Measurements from ENCODE around the gene DPM1.
A peak's percentile ranks its signal among the peaks of the same experiment; 100 is the strongest.

DPM1 gene

GRCh38 chr20:50957798-50958614 lies at the start of gene DPM1:
Gene DPM1, minus strand, starts transcription at chr20:50958532. Its CDS starts 9 bp downstream, at chr20:50958523.
- H3K9me3 Mint-ChIP-seq: no peaks in the 10 kb centered on the region
- peaks cover 42% of the 10 kb centered on the region for H3K4me1 Mint-ChIP-seq (ENCODE audit: low read depth)
- H3K36me3 Mint-ChIP-seq (ENCODE audit: low read depth): peaks cover 16% of the 10 kb centered on the region
- no peaks in the 10 kb centered on the region for H3K27me3 Mint-ChIP-seq (ENCODE audit: low read depth)
- H3K27ac Mint-ChIP-seq: peak within 1 kb of the TSS; percentile 96
- H3K4me3 Mint-ChIP-seq: peak within 1 kb of the TSS; percentile 93

DNA sequence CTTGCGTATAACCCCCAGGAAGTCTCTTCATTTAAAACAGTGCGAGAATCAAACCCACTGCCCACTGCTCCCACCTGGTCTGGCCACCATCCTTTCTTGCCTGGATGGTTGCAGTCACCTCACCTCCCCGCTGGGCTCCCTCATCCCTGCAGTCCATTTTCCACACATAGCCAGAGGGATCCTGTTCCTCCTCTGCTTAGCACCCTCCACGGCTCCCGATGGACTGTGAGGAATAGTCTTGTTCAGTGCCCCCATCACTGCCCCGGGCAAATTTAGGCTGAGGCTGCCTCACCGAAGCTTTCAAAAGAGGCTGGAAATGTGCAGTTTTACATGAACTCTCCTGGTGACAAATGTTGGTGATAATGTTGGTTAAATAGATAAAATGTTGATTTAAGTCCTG lies 46.9 kb upstream of the DPM1 start:
- Mint-ChIP-seq H3K27me3 (ENCODE audit: low read depth) (peaks cover 5% of the 10 kb centered on the region), H3K4me1 (ENCODE audit: low read depth) (no peaks in the 10 kb centered on the region), H3K4me3 (no peak overlapping the region), H3K9me3 (no peaks in the 10 kb centered on the region), H3K27ac (no peak overlapping the region), H3K36me3 (ENCODE audit: low read depth) (no peaks in the 10 kb centered on the region)

DNA sequence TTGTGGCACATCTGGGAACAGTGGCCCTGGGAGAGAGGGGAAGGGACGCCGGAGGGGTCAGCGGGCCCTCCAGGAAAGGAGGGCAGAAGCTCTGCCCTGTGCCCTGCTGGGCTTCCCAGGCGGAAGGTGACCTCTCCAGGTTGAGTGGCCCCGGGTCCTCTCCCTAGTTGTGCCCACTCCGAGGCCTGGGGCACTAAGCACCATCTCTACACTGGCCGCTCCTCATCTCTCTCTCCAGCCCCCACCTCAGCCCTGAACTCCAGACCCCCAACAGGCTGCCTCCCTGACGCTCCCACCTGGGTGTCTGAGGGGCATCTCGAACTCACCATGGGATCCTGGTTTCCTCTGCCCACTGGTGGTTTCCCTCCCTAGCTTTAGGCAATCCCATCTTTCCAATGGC lies 46.4 kb upstream of the DPM1 start:
- H3K4me3 Mint-ChIP-seq: no peak overlapping the region
- H3K4me1 Mint-ChIP-seq (ENCODE audit: low read depth): no peaks in the 10 kb centered on the region
- H3K9me3 Mint-ChIP-seq: no peaks in the 10 kb centered on the region
- no peak overlapping the region for H3K27ac Mint-ChIP-seq
- H3K36me3 Mint-ChIP-seq (ENCODE audit: low read depth): no peaks in the 10 kb centered on the region
- H3K27me3 Mint-ChIP-seq (ENCODE audit: low read depth): peaks cover 5% of the 10 kb centered on the region

GRCh38 chr20:51004305-51004727 lies 46.0 kb upstream of the DPM1 start:
- H3K36me3 Mint-ChIP-seq (ENCODE audit: low read depth): no peaks in the 10 kb centered on the region
- H3K4me1 Mint-ChIP-seq (ENCODE audit: low read depth): no peaks in the 10 kb centered on the region
- peaks cover 5% of the 10 kb centered on the region for H3K27me3 Mint-ChIP-seq (ENCODE audit: low read depth)
- H3K27ac Mint-ChIP-seq: no peak overlapping the region
- H3K4me3 Mint-ChIP-seq: no peak overlapping the region
- H3K9me3 Mint-ChIP-seq: no peaks in the 10 kb centered on the region

DNA sequence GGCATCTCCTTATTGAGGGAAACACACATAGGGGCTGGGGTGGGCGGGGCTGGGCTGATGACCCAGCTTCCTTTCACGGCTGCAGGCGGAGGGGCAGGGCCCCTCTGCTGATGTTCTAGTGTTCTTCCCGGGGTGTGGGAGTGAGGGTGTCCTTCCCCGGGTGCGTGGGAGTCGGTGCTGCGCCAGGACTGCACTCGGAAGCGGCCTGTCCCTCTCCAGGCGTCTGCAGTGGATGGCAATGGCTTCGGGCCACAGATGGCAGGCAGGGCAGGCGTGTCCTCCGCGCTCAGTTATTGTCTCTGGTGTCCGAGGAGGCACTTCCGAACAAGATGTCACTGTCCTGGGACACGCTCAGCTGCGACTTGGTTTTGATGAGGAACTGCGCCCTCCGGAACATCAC lies 45.4 kb upstream of the DPM1 start:
- Mint-ChIP-seq H3K27ac (no peak overlapping the region), H3K4me3 (no peak overlapping the region), H3K9me3 (no peaks in the 10 kb centered on the region), H3K4me1 (ENCODE audit: low read depth) (no peaks in the 10 kb centered on the region), H3K27me3 (ENCODE audit: low read depth) (peaks cover 5% of the 10 kb centered on the region), H3K36me3 (ENCODE audit: low read depth) (no peaks in the 10 kb centered on the region)

GRCh38 chr20:51002633-51003032 lies 44.3 kb upstream of the DPM1 start:
- Mint-ChIP-seq H3K36me3 (ENCODE audit: low read depth) (no peaks in the 10 kb centered on the region), H3K4me1 (ENCODE audit: low read depth) (no peaks in the 10 kb centered on the region), H3K27me3 (ENCODE audit: low read depth) (peaks cover 5% of the 10 kb centered on the region), H3K27ac (no peak overlapping the region), H3K4me3 (no peak overlapping the region), H3K9me3 (no peaks in the 10 kb centered on the region)

GRCh38 chr20:51001430-51002265 lies 43.3 kb upstream of the DPM1 start:
- Mint-ChIP-seq H3K4me3 (no peak overlapping the region), H3K9me3 (no peaks in the 10 kb centered on the region), H3K27me3 (ENCODE audit: low read depth) (peaks cover 5% of the 10 kb centered on the region), H3K36me3 (ENCODE audit: low read depth) (no peaks in the 10 kb centered on the region), H3K27ac (no peak overlapping the region), H3K4me1 (ENCODE audit: low read depth) (no peaks in the 10 kb centered on the region)

DNA sequence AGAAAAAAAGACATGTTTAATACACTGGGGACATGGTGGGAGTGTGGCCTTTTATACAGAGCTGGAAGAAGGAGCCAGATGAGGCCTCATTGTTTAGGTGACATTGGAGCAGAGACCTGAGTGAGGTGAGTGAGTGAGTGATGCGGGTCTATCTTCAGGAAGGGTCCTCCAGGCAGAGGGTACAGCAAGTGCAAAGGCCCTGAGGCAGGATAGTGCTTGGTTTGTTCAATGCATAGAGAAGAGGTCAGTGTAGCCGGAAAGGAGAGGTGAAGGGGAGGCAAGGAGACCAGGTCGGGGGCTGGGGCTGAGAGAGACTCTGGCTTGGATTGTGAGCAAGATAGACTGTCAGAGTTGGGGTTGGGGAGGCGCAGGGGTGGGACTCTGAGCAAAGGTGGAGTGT lies 41.0 kb upstream of the DPM1 start:
- Mint-ChIP-seq H3K27me3 (ENCODE audit: low read depth) (peaks cover 5% of the 10 kb centered on the region), H3K4me3 (no peak overlapping the region), H3K9me3 (no peaks in the 10 kb centered on the region), H3K27ac (no peak overlapping the region), H3K4me1 (ENCODE audit: low read depth) (no peaks in the 10 kb centered on the region), H3K36me3 (ENCODE audit: low read depth) (no peaks in the 10 kb centered on the region)

GRCh38 chr20:50996901-50997865 lies 38.9 kb upstream of the DPM1 start:
- H3K4me1 Mint-ChIP-seq (ENCODE audit: low read depth): peaks cover 4% of the 10 kb centered on the region
- no peak overlapping the region for H3K4me3 Mint-ChIP-seq

GRCh38 chr20:50995506-50995905 lies 37.2 kb upstream of the DPM1 start:
- no peak overlapping the region for H3K27ac Mint-ChIP-seq
- no peaks in the 10 kb centered on the region for H3K27me3 Mint-ChIP-seq (ENCODE audit: low read depth)
- H3K4me3 Mint-ChIP-seq: no peak overlapping the region
- no peaks in the 10 kb centered on the region for H3K9me3 Mint-ChIP-seq
- no peaks in the 10 kb centered on the region for H3K36me3 Mint-ChIP-seq (ENCODE audit: low read depth)
- peaks cover 4% of the 10 kb centered on the region for H3K4me1 Mint-ChIP-seq (ENCODE audit: low read depth)

More at GRCh38 chr20:50996901-50997865, 38.9 kb upstream of the DPM1 start:
- Mint-ChIP-seq H3K27ac (no peak overlapping the region), H3K36me3 (ENCODE audit: low read depth) (no peaks in the 10 kb centered on the region), H3K9me3 (no peaks in the 10 kb centered on the region), H3K27me3 (ENCODE audit: low read depth) (peaks cover 5% of the 10 kb centered on the region)

GRCh38 chr20:50993876-50994275 lies 35.5 kb upstream of the DPM1 start:
- H3K27me3 Mint-ChIP-seq (ENCODE audit: low read depth): no peaks in the 10 kb centered on the region
- H3K36me3 Mint-ChIP-seq (ENCODE audit: low read depth): no peaks in the 10 kb centered on the region
- H3K4me1 Mint-ChIP-seq (ENCODE audit: low read depth): peaks cover 4% of the 10 kb centered on the region
- H3K4me3 Mint-ChIP-seq: no peak overlapping the region
- no peak overlapping the region for H3K27ac Mint-ChIP-seq
- no peaks in the 10 kb centered on the region for H3K9me3 Mint-ChIP-seq

DNA sequence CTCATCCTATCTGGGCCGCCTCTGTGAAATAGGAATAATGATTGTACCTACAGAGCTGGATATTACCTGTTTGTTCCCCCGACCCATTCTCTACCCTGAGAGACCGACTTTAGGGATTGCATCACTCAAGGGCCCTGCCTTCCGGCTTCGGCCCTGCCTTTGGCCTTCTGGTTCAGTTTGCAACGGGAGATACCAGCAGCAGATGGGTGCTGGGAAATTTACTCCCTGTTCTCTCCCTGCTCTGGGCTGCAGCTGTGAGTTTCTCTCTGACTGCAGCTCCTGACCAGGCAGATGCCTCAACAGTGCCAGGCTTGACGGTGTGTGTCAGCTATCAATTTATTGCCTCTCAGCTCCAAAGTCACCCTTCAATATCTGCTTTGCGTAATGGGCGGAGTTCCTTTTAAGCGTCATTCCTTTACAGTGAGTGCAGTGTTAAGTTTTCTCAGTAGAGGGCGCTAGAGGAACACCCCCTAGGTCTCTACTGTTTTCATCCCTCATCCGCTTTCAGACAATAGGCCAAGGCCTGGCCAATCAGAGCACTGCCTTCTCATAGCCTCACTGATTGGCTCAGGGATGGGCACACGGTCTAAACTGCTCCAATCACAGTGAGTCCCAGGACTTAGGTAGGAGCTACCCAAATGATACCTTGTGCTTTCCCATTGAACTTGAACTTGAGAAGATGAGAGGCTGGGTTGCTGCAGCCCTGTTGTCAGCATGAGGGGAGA lies 34.6 kb upstream of the DPM1 start:
- Mint-ChIP-seq H3K27ac (no peak overlapping the region), H3K27me3 (ENCODE audit: low read depth) (peaks cover 2% of the 10 kb centered on the region), H3K4me3 (no peak overlapping the region), H3K36me3 (ENCODE audit: low read depth) (no peaks in the 10 kb centered on the region), H3K4me1 (ENCODE audit: low read depth) (peaks cover 4% of the 10 kb centered on the region), H3K9me3 (no peaks in the 10 kb centered on the region)

DNA sequence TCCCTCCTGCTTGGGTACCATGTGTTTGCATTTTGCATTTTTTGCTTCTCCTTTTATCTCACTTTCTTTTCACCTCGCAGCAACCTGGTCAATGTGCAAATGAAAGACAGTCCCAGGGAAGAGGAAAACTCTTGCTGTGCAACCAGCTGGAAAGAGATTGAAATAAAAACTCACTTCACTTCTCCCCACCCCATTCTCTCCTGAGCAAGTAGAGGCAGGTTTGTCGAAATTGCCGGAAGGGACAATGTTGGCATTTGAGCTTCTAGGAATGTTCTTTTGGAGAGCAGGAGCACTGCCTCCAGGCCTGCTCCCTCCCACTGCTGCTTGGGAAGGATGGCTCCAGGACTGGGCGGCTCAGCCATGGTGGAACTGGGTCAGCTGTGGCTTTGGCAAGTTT lies 34.0 kb upstream of the DPM1 start:
- no peak overlapping the region for H3K27ac Mint-ChIP-seq
- H3K9me3 Mint-ChIP-seq: no peaks in the 10 kb centered on the region
- no peaks in the 10 kb centered on the region for H3K36me3 Mint-ChIP-seq (ENCODE audit: low read depth)
- H3K4me3 Mint-ChIP-seq: no peak overlapping the region
- peaks cover 7% of the 10 kb centered on the region for H3K27me3 Mint-ChIP-seq (ENCODE audit: low read depth)
- H3K4me1 Mint-ChIP-seq (ENCODE audit: low read depth): peaks cover 4% of the 10 kb centered on the region

DNA sequence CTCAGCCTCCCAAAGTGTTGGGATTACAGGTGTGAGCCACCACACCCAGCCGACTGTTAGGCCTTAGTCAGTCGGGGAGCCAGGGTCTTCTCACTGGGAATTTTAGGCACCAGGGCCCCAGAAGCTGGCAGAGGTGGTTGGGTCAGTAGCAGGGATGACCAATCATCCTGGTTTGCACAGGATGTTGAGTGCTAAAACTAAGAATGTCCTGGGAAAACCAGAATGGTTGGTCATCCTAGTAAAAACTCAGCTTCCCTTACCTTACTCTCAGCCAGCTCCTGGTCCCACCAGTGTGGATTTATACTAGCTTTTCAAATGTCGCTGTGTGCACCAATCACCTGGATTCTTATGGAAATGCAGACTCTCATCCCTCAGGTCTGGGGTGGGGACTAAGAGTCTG lies 32.7 kb upstream of the DPM1 start:
- H3K27me3 Mint-ChIP-seq (ENCODE audit: low read depth): peaks cover 7% of the 10 kb centered on the region
- peaks cover 4% of the 10 kb centered on the region for H3K4me1 Mint-ChIP-seq (ENCODE audit: low read depth)
- H3K36me3 Mint-ChIP-seq (ENCODE audit: low read depth): no peaks in the 10 kb centered on the region
- H3K9me3 Mint-ChIP-seq: no peaks in the 10 kb centered on the region
- H3K27ac Mint-ChIP-seq: no peak overlapping the region
- H3K4me3 Mint-ChIP-seq: no peak overlapping the region
